Mammary epithelial cell (primary cell): ENCODE measurements around the gene TDP2.

ENCODE experiments used
- CTCF ChIP-seq, 2 donors: IDR thresholded peaks in 1 of 2; conservative IDR thresholded peaks in 1 of 2; 2 replicates each; pipeline ENCODE4 v1.5.1; 2011 to 2012; ENCODE audit warnings: inconsistent platforms in 2 of 2, low read length in 2 of 2, mild to moderate bottlenecking in 2 of 2, control low read depth in 1 of 2, low read depth in 1 of 2; ENCODE audit not compliant: insufficient read depth in 1 of 2; ENCODE audit errors: extremely low read depth in 1 of 2
- EZH2 ChIP-seq: IDR thresholded peaks from 2 replicates; pipeline ENCODE4 v1.6.1; 2012; ENCODE audit warnings: low read length, inconsistent platforms, borderline replicate concordance

GRCh38 chr6:24691550-24691949 is 24.9 kb upstream of the TDP2 start:
- no peak for TF ChIP-seq CTCF (conservative IDR thresholded peaks at IDR 0.05 in 1 of 2, IDR thresholded peaks at IDR 0.05 in 1 of 2; ENCODE audit: extremely low read depth in 1 of 2, insufficient read depth in 1 of 2, low read depth in 1 of 2, low read length in 2 of 2)
- TF ChIP-seq EZH2: no peak
